ENCODE data around the gene TERB1.

The TERB1 gene

GRCh38 chr16:66830422-66831404 lies 29.3 kb upstream of the TERB1 start, which contains the start of gene NAE1:
NAE1 (minus strand) TSS chr16:66830976; CDS start chr16:66830899, 77 bp downstream.
- peak; percentile 71 for TF ChIP-seq CTCF (conservative IDR thresholded peaks at IDR 0.05; ENCODE audit: low read depth, low read length)
- peak; percentile 89 for DNase-seq (ENCODE audit: low read depth)
- H3K4me3 ChIP-seq (ENCODE audit: low read depth, low read length) = peak within 1 kb of the TSS; percentile 81

- no peak overlapping the region for H3K4me3 ChIP-seq (ENCODE audit: low read depth, low read length)
- no peak for DNase-seq (ENCODE audit: low read depth)
- no peak for TF ChIP-seq CTCF (conservative IDR thresholded peaks at IDR 0.05; ENCODE audit: low read depth, low read length)
Observed at GRCh38 chr16:66824006-66824405, 22.6 kb upstream of the TERB1 start.

GRCh38 chr16:66814734-66815133 lies 13.3 kb upstream of the TERB1 start:
- no peak for TF ChIP-seq CTCF (conservative IDR thresholded peaks at IDR 0.05; ENCODE audit: low read depth, low read length)
- no peak overlapping the region for H3K4me3 ChIP-seq (ENCODE audit: low read depth, low read length)
- DNase-seq (ENCODE audit: low read depth) = no peak

GRCh38 chr16:66811043-66811442 lies 9.7 kb upstream of the TERB1 start:
- no peak for DNase-seq (ENCODE audit: low read depth)
- no peak overlapping the region for H3K4me3 ChIP-seq (ENCODE audit: low read depth, low read length)
- no peak for TF ChIP-seq CTCF (conservative IDR thresholded peaks at IDR 0.05; ENCODE audit: low read depth, low read length)

GRCh38 chr16:66810391-66810790 lies 9.0 kb upstream of the TERB1 start:
- H3K4me3 ChIP-seq (ENCODE audit: low read depth, low read length) = no peak overlapping the region
- no peak for DNase-seq (ENCODE audit: low read depth)
- TF ChIP-seq CTCF (conservative IDR thresholded peaks at IDR 0.05; ENCODE audit: low read depth, low read length) = no peak

- no peak for TF ChIP-seq CTCF (conservative IDR thresholded peaks at IDR 0.05; ENCODE audit: low read depth, low read length)
- no peak overlapping the region for H3K4me3 ChIP-seq (ENCODE audit: low read depth, low read length)
- no peak for DNase-seq (ENCODE audit: low read depth)
Observed at GRCh38 chr16:66809765-66810164, 8.4 kb upstream of the TERB1 start.
